GM19023 (cell line): ENCODE results near the gene CARD10.
"Not testable (repeated sequence)": the region's sequence is repeated elsewhere in the genome, so short reads cannot be mapped to it uniquely, and the experiment has no call there.

Experiments
- ATAC-seq: cut with Tn5 transposase; IDR thresholded peaks from one replicate; pipeline ENCODE4 v1.9.1; 2021; ENCODE audit warnings: mild to moderate bottlenecking, moderate library complexity; ENCODE audit not compliant: unreplicated experiment

CARD10 gene

DNA sequence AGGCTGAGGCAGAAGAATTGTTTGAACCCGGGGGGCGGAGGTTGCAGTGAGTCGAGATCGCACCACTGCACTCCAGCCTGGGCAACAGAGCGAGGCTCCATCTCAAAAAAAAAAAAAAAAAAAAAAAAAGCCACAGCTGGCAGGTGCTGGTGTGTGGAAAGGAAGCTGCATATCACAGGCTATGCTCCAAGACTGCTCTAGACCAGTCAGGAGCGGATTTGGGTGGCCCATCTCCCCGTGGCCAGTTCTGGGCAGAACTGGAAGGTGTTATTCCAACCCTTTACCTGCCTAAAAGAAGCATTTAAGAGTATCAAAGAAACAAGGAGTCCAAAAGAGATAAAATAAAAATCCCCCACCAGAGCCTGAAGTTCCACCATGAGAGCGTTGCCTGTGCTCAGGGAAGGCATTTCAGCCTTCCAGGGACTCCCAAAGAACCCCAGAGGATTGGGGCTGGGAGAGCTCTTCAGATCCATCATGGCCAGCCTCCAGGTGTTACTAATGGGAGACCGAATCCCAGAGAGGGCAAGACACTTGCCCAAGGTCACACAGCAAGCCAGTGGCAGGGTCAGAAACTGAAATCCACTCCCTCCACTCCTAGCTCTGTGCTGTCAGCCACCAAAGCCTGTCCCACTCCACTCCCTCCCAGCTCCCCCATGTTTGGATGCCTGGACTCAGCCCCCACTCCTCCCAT, 47.3 kb downstream of the CARD10 start:
- no peak for ATAC-seq

DNA sequence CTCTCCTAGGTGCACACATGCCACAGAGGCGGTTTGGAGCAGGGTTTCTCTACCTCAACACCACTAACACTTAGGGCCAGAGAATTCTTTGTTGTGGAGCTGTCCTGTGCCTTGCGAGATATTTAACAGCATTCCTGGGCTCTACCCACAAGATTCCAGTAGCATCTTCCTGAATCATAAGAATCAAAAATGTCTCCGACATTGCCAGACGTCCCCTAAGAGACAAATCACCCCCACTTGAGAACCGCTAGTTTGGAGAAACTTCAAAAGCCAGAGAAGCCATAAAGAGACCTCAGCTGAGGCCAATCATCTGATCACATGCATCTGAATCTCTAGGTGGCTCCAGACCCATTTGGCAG, 49.1 kb downstream of the CARD10 start:
- no peak for ATAC-seq

DNA sequence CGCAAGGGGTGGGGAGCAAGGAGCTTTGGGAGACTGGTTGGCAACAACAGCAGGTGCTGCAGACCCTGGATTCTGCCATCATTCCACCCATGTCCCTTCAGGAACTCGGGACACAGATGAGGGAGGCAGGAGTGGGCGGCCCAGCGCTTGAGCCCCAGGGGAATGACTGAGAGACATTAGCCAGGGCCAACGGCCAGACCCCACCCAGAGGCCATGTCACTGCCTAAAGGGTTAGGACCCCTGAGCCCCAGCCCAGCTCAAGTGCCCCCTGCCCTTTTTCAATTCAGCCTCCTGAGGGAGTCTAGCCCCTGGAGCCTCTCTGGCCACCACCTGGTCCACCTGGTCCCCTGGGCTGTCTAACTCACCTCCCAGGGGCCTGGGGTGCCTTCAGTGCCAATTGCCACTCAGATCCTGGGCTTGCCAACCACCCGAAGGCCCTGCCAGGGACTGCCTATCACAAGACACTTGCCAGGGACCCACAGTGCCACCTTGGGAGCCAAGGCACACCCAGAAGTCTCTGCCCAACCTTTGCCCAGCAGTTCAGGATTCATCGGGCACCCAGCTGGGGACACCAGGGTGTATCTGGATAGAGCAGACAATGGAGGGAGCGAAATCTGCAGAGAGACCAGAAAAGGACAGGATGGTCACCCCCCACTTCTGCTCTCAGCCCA, 49.7 kb downstream of the CARD10 start:
- no peak for ATAC-seq

DNA sequence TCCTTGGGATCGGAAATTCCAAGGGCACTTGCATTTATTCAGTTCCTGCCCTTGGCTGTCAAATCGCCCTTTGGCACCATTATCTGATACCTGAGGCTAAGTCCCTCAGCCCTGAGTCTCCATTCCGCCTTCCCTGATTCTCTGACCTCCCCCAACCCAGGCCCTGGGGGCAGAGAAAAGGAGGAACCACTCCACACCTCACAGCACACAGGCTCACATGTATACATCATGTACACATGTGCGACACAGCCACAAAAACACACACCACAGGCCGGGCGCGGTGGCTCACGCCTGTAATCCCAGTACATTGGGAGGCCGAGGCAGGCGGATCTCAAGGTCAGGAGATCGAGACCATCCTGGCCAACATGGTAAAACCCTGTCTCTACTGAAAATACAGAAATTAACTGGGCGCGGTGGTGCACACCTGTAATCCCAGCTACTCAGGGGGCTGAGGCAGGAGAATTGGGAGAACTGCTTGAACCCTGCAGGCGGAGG, 51.0 kb downstream of the CARD10 start:
- not testable (repeated sequence) for ATAC-seq

DNA sequence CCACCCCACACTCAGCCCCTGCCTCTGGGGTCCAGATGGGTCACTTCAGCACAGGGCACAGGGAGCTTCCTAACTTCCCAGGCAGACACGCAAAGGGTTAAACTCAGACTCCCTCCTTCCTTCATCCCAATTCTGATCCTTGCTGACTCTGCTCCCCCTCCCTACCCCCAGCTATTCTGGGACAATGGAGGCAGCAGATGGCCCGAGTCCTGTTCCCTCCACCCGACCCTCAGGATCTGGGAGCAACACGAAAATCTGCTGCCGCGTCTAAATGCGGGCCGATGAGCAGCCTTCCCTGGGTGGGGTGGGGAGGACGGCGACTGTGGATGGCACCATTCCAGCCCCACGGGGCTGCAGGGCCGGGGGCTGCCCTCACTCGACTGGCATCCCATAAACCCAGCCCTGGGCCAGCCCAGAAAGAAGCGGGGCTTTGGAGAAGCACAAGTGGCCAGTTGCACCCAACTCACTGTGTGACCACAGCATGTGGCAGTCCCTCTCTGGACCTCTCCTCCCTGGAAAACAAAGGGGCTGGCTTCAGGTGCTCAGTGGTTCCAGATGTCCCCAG, 51.7 kb downstream of the CARD10 start:
- no peak for ATAC-seq

DNA sequence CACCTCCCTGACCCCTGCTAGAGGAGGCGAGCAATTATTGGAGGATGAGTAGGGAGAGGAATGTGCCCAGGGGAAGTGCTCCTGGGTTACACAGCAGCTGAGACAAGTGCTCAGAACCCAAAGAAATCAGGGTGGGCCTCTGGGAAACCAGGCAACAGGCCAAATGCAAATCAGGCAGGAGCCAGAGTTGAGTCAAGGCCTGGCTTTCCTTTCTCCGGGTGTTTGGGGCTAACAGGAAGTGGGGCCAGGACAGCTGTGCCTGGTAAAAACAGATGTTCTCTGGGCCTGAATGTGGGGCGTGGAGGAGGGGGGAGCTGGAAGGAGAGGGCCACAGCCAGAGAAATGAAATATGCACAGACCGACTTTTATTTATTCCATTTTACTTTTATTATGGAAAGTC, 55.0 kb downstream of the CARD10 start:
- ATAC-seq: no peak

DNA sequence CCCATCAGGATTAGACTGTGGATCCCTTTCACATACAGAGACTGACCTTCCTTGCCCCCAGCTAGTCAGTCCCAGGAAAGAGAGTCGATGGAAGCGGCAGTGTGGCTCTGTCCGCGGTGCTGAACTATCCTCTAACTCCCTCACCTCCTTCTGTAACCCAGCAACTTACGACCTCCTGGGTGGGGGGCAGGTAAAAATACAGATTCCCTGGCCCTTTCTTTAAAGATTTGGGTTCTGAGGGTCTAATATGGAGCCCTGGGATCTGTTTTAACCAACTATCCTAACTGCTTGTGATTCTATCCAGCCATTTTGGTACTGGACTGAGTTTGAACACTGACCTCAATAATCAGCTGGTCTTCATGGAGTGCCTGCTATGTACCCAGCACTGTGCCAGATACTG, 56.2 kb downstream of the CARD10 start:
- no peak for ATAC-seq

DNA sequence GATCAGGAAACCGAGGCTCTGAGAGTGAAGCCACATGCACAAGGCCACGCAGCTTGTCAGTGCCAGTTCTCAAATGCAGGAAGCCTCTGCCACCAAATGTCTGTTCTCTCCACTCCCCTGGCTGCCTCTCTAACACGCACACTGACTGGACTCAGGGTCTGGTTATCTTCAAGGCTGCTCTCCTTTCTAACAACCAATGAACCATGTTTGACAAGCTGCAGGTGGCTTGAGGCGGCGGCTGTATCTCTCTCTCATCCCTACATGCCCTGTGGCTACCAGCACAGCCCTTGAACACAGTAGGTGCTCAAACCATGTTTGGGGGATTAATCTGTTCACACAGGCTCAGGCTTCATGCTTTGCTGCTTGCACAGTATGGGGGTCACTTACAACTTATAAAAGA, 56.8 kb downstream of the CARD10 start:
- no peak for ATAC-seq

DNA sequence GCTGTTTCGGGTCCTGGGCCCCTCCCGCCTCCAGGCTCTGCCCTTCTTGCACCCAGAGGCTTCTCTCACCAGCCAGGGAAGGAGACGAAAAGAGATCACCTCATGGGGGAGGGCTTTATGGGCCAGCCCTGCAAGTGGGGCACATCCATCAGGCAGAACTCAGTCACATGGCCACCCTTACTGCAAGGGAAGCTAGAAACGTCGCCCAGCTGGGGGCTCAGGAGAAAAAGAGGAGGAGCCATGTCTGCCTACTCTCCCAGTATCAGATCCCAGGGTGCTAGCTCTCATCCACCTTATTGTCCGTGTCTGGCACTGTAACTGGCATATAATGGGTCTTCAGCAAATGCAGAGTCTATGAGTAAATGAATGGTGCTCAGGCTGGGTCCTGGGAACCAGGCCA, 57.3 kb downstream of the CARD10 start:
- no peak for ATAC-seq

DNA sequence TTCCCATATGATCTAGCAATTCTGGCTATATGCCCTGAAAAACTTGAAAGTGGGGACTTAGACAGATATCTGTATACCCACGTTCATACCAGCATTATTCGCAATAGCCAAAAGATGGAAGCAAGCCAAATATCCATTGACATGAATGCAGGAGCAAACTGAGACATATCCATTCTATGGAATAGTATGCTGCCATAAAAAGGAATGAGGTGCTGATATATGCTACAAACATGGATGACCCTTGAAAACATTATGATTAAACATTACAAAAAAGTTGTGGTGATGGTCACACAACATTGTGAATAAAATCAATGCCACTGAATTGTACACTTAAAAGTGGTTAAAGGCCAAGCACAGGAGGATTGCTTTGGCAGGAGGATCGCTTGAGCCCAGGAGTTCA, 58.5 kb downstream of the CARD10 start:
- ATAC-seq: no peak

DNA sequence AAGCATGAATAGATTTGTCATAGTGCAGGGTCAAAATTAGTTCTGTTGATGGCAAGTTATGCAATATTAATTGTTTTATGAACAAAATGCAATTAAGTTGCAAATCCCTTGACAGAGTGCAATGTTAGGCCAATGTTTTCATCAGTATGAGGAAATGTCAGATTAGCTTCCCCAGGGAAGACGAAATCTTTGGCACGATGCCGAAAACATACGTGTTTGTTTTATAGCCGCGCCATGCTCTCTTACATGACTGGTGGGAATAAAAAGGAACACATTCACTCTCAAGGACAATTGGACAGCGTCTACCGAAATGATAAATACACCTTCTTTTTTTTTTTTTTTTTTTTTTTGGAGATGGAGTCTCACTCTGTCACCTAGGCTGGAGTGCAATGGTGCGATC, 60.0 kb downstream of the CARD10 start:
- no peak for ATAC-seq

DNA sequence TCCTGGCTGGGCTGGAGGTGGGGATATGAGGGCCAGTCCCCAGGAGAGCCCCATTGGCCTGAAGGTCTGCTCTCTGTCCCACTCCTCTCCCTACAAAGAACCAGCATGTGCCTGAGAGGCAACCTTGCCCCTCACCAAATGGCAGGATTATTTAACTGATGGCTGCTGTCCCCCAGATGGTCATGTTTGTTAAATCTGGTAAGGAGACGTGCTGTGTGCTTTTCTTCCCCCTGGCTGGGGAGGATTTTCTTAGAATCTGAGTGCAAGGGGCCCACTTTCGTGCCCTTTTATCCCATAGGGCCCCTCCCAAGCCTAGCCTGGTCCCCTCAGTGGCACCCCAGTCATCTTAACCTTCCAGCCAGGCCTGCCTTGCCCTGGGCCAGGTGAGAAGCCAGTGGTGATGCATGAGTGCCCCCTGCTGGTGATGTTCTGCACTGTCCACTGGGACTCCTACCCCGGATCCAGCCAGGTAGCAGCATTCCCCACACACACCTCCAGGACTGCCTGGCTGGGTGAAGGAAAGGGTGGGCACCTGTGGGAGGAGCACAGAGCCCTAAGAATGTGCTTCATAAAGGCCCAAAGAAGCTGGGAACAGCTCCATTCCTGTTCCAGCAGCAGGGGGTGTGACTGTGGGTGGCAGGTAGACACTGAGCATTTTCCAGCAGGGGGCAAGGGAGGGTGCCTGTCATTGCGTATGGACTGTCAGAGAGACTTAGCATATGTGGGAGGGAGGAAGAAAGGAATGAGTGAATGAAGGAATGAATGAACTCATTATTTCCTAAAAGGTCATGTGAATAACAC, 61.9 kb downstream of the CARD10 start:
- ATAC-seq: no peak

DNA sequence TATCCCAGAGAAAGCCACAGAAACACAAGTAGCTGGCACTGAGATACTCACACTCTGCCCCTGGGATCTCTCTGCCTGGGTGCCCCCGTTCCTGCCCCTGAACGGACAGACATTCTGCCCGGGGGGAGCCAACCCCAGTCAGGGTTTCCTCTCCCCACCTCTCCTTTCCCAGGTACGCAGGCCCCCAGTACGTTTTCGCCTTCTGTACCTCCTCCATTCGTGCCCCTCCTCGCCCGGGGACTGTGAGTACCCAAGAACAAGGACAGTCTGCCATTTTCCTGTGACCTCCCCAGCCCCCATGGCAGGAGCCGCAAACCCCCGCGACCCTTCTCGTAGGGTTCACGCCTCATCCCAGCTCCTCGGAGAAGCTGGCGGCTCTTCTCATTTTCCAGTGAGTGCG, 62.9 kb downstream of the CARD10 start:
- ATAC-seq: no peak

DNA sequence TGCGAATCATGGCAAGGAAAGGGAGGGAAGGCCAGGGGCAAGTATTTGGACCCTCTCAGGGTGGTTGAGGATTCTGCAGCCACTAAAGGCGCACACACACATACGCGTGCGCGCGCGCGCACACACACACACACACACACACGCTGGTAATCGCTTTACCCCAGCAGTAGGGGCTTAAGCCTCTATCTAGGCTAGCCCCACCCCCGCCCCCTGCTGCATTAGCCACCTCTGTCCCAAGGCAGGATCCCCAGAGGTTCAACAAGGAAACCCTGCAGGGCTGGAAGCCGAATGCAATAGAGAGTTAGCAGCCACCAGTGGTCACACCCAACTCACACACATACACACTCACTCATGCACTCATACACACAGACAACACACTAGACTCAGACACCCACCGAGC, 63.3 kb downstream of the CARD10 start:
- no peak for ATAC-seq

DNA sequence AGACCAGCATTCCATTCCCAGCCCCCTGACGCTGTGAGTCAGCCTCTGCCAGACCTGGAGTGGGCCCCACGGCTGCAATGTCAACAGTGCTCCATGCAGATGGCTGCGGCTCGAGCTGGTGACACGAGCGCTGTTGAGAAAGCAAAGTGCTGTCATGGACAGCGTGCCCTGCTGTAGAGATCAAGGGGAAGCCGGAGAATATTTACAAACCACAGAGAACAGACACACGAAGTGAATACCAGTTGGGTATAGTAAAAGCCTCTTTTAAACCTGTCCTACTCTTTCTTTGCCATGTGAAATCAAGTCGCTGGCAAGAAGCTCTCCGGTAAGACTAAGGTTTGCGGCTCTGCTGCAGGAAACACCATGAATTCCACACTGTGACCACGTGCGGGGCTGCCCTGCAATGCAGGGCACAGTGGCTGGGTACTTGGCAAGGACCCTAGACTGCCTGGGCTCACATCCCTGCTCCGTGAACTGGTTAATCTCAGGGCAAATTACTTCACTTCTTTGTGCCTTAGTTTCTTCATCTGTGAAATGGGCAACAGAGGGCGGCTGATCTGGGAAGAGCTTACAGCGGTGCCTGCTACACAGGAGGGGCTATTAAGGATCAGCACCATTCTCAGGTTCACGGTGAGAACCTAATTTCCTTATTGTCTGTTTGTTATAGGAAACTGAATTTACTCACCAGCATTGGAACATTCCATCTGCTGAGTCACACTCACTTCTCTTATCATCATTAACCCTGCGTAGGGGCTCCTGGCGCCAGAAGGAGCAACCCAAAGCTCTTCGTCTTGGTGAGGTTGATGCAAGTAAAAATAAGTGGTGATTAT, 64.1 kb downstream of the CARD10 start:
- no peak for ATAC-seq

DNA sequence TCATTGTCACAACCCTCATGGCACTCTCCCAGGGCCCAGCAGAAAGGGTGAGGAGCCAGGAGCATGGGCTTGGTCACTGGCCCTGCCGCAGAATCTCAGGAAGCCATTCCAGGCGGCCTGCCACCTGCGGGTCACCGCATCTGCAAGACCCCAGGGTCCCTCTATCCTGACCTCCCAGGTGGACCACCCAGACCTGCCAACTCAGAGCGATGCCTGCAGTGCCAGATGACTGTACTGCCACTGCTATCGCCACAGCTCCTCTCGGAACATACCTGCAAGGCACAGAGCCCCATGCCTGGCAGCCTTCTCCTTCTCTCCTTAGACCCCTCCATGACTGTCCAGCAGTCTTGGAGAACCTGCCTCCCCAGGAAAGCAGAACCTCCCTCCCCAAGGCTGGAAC, 65.5 kb downstream of the CARD10 start:
- ATAC-seq: no peak

DNA sequence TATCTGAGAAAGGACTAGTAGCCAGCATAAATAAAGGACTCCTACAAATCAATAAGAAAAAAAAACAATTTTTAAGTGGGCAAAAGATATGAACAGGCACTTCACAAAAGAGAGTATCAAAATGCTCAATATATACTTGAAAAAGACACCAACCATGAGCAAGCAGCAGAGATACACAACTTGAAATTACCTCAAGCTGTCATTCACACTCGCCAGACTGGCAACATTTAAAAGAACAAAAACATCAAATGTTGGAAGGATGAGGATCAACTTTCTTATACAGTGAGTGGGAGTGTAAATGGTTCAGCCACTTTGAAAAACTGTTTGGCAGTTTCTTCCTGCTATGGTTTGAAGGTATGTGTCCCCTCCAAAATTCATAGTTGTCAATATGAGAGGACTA, 68.0 kb downstream of the CARD10 start:
- ATAC-seq: no peak

DNA sequence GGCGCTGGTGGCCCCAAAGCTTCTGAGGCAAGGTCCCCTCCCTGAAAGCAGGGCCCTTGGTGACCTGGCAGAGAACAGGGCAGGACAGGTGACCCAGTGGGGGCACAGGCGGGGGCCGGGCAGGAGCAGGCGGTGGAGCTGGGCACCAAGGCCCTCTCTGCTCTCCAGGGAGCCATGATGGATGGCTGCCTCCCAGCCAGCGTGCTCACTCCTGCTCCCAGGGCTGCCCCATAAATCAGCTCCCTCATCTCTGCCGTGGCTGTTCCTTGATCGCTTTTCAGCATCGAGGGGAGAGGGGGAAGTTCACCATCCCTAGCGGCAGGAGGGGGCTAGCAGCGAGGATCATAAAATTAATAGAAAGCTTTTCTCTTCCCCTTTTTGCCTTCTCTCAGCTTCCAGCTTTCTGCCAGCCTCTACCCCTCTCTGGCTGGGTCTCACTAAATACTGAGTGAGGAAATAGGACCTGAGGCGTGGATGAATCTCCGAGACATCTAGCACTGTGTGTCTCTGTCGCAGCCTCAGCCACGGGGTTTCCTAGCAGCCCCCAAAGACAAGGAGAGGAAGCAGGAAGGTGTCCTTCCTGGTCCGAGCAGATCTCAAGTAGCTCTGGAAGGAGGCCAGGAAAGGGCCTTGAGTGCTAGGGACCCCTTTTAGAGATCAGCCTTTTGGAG, 69.7 kb downstream of the CARD10 start:
- no peak for ATAC-seq

DNA sequence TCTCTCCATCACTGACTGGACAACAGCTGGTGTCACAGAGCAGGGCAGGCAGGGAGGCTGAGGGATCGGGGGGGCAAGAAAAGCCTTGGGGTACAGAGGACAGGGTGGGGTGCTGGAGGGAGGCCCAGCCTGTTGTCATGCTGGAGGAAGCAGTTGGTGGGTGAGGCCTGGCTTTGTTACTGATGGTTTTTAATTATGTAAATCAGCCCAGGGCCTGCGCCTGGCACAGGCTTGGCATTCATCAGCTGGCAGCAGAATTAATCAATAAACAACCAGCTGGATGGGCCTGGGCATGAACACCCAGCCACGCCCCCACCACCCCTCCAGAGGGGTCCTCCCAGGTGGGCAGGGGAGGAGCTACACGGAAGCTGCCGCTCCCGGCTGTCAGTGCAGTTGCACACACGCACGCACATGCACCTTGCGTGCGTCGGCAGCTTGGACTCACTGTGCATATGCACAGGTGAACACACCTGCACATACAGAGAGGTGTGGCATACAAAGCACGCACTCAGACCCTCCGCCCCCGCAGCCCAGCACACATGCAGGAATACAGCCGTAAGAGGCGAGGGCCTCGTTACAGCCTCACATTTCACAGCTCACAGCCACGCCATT, 70.6 kb downstream of the CARD10 start:
- ATAC-seq: no peak

DNA sequence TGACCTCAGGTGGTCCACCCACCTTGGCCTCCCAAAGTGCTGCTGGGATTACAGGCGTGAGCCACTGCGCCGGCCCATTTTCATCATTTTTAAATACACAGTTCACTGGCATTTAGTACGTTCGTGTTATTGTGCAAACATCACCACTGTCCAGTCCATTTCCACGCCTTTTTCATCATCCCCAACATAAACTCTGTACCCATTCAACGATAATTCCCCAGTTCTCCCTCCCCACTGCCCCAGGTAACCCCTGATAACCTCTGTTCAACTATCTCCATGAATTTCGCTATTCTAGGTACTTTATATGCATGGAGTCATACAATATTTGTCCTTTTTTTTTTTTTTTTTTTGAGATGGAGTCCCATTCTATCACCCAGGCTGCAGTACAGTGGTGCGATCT, 73.7 kb downstream of the CARD10 start:
- no peak for ATAC-seq
